Brain microvascular endothelial cell (primary cell): ENCODE data around the gene RAB38.

ENCODE experiments used
- DNase-seq: peaks from one replicate; pipeline ENCODE4 v3.0.0-alpha.2; 2020
- H3K27ac ChIP-seq: fragments of 250-450 bp; sonication (Bioruptor Pico); 2 replicates; pipeline ENCODE4 v1.5.1; 2020; ENCODE audit warnings: mild to moderate bottlenecking, moderate library complexity
- H3K27me3 ChIP-seq: fragments of 250-450 bp; sonication (Bioruptor Pico); replicated peaks from 2 replicates; pipeline ENCODE4 v1.5.1; 2020; ENCODE audit warnings: mild to moderate bottlenecking
- H3K36me3 ChIP-seq: fragments of 250-450 bp; sonication (Bioruptor Pico); replicated peaks from 2 replicates; pipeline ENCODE4 v1.5.1; 2020; ENCODE audit warnings: mild to moderate bottlenecking
- H3K4me3 ChIP-seq: 2 replicates; pipeline ENCODE4 v1.5.1; 2011; ENCODE audit warnings: low read depth, mild to moderate bottlenecking, control low read depth, low read length, moderate library complexity
- CTCF ChIP-seq: IDR thresholded peaks from 2 replicates; pipeline ENCODE4 v1.5.1; 2011; ENCODE audit warnings: low read depth, mild to moderate bottlenecking, moderate library complexity, low read length, control low read depth, inconsistent platforms; ENCODE audit errors: missing control alignments
- in situ Hi-C: cut with HindIII; loops from 2 replicates; pipeline ENCODE4 v1.10.0; 2017; ENCODE audit warnings: low sequenced_read_pairs, low pct_ligation_motif_present

The RAB38 gene

GRCh38 chr11:88204353-88204752, 29.1 kb upstream of the RAB38 start:
- no peak for TF ChIP-seq CTCF
- Histone ChIP-seq H3K27me3 (no peaks in the 10 kb centered on the region), H3K4me3 (no peak overlapping the region), H3K36me3 (no peaks in the 10 kb centered on the region), H3K27ac (no peak overlapping the region)
- no peak for DNase-seq
- in situ Hi-C loops: no loop called here

- Histone ChIP-seq H3K4me3 (no peak overlapping the region), H3K27ac (no peak overlapping the region), H3K36me3 (no peaks in the 10 kb centered on the region), H3K27me3 (no peaks in the 10 kb centered on the region)
- no peak for DNase-seq
- in situ Hi-C loops: no loop called here
- no peak for TF ChIP-seq CTCF
Measured at GRCh38 chr11:88203604-88204003, 28.4 kb upstream of the RAB38 start.

DNA sequence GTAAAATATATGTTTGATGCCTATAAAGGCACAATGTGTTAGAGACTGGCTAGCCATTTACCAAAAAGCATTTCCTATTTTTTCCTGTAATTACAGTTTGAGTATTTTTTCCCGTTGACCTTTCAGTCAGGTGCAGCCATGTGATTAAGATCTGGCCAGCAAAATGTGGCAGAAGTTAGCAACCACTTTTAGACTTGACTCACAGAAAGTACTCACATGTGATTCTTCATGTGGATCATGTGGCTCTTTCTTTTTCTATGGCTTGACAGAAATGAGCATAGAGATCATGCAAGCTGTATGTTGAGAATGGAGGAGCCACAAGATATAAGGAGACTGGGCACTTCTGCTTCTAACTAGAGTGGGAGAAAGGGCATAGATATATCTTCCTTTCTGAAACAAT, 27.3 kb upstream of the RAB38 start:
- no peak overlapping the region for H3K4me3 ChIP-seq
- no peak overlapping the region for H3K27ac ChIP-seq
- H3K36me3 ChIP-seq: no peaks in the 10 kb centered on the region
- no peaks in the 10 kb centered on the region for H3K27me3 ChIP-seq
- no peak for DNase-seq
- no peak for TF ChIP-seq CTCF
- in situ Hi-C loops: no loop called here

DNA sequence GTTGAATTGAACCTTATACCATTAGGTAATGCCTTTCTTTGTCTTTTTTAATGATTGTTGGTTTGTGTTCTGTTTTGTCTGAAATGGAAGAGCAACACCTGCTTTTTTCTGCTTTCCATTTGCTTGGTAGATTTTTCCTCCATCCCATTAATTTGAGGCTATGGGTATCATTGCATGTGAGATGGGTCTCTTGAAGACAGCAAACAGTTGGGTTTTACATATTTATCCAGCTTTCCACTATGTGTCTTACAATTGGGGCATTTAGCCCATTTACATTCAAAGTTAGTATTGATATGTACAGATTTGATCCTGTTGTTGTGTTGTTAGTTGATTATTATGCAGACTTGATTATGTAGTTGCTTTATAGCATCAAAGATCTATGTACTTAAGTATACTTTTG, 21.1 kb upstream of the RAB38 start:
- no peak overlapping the region for H3K4me3 ChIP-seq
- H3K27ac ChIP-seq: no peak overlapping the region
- in situ Hi-C loops: no loop called here
- H3K36me3 ChIP-seq: no peaks in the 10 kb centered on the region
- TF ChIP-seq CTCF: no peak
- no peak for DNase-seq
- no peaks in the 10 kb centered on the region for H3K27me3 ChIP-seq

- DNase-seq: no peak
- H3K4me3 ChIP-seq: no peak overlapping the region
- H3K27me3 ChIP-seq: no peaks in the 10 kb centered on the region
- in situ Hi-C loops: no loop called here
- H3K36me3 ChIP-seq: no peaks in the 10 kb centered on the region
- TF ChIP-seq CTCF: no peak
- no peak overlapping the region for H3K27ac ChIP-seq
Measured at GRCh38 chr11:88195908-88196307, 20.7 kb upstream of the RAB38 start.

DNA sequence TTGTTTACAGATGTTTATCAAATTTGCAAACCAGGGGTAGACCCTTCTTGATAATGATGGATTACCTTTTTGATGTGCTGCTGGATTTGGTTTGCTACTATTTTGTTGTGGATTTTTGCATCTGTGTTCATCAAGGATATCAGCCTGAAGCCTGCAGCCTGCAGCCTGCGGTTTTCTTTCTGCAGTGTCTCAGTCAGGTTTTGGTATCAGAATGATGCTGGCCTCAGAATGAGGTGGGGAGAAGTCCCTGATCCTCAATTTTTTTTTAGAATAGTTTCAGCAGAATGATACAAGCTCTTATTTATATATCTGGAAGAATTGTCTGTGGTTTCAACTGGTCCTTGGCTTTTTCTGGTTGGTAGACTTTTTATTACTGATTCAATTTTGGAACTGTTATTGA, 19.7 kb upstream of the RAB38 start:
- Histone ChIP-seq H3K27ac (no peak overlapping the region), H3K36me3 (no peaks in the 10 kb centered on the region), H3K27me3 (no peaks in the 10 kb centered on the region), H3K4me3 (no peak overlapping the region)
- in situ Hi-C loops: no loop called here
- DNase-seq: no peak
- no peak for TF ChIP-seq CTCF
